K562 (cell line): ENCODE data around the gene SGK1. TPM values are rescaled to one million over a fixed set of nuclear protein-coding genes. Genes with fewer than 3 reads are reported as not detected.
A peak's percentile ranks its signal among the peaks of the same experiment; 100 is the strongest.

Experiments
- ATAC-seq: fragments of 200-7000 bp; cut with Tn5 transposase; 3 replicates; pipeline ENCODE4 v1.9.1; 2020; ENCODE audit warnings: moderate library complexity
- BruUV-seq: library from RNA; stranded (reverse); fragments of 400-500 nt; replicated peaks from 2 replicates; lab custom pipeline; 2021; lab: Mats Ljungman, UMichigan
- CTCF ChIA-PET: fragments of 300-600 bp; formaldehyde crosslinking; extraction: SDS; loops from one replicate; lab custom pipeline; 2021; ENCODE audit warnings: low intra/inter-chr PET ratio; lab: Yijun Ruan, JAX
- POLR2A ChIA-PET: fragments of 300-600, 350-650 bp; sonication (Branson Sonifier 250); formaldehyde crosslinking; extraction: SDS; loops from one replicate; lab custom pipeline; 2021; ENCODE audit warnings: antibody characterized with exemption, inconsistent platforms; lab: Yijun Ruan, JAX
- DNase-seq, 4 experiments: peaks; one replicate each; pipeline versions ENCODE4 v3.0.0 to v3.0.0-alpha.2; 2011 to 2018; ENCODE audit warnings: low spot score in 3 of 4, mixed read lengths in 3 of 4; ENCODE audit errors: extremely low read depth in 1 of 4
- FAIRE-seq: peaks from 2 replicates; lab custom pipeline; 2011; peaks lifted over from hg19 to GRCh38; lab: Jason Lieb, UNC
- H2AFZ ChIP-seq: 2 replicates; pipeline ENCODE4 v1.6.0; 2011; ENCODE audit warnings: low read depth, low read length, control low read depth, inconsistent platforms
- H3K27ac ChIP-seq: fragments of 200-600 bp; 3 replicates; pipeline ENCODE4 v1.8.0; 2011; ENCODE audit warnings: low read depth, mild to moderate bottlenecking, control low read depth, inconsistent platforms, low read length, moderate library complexity, mixed read lengths; ENCODE audit errors: extremely low read depth
- H3K27me3 ChIP-seq, 2 experiments: fragments of 300-600 bp in 1 of 2; 2 replicates in 1 of 2; 3 replicates in 1 of 2; pipeline versions ENCODE4 v1.6.0 to v1.8.0; 2011; ENCODE audit warnings: inconsistent platforms in 2 of 2, low read length in 2 of 2, mild to moderate bottlenecking in 1 of 2, mixed read lengths in 1 of 2, moderate library complexity in 1 of 2; ENCODE audit not compliant: control insufficient read depth in 2 of 2, insufficient read depth in 2 of 2
- H3K36me3 ChIP-seq: fragments of 300-600 bp; 3 replicates; pipeline ENCODE4 v1.8.0; 2011; ENCODE audit warnings: mild to moderate bottlenecking, low read length, inconsistent platforms; ENCODE audit not compliant: control insufficient read depth, insufficient read depth
- H3K4me1 ChIP-seq, 2 experiments: fragments of 200-600 bp in 1 of 2; replicated peaks in 1 of 2; 2 replicates in 1 of 2; 3 replicates in 1 of 2; pipeline versions ENCODE4 v1.5.1 to v1.8.0; 2011; ENCODE audit warnings: inconsistent platforms in 2 of 2, low read length in 2 of 2, mild to moderate bottlenecking in 1 of 2, mixed read lengths in 1 of 2, moderate library complexity in 1 of 2; ENCODE audit not compliant: control insufficient read depth in 2 of 2, insufficient read depth in 2 of 2
- H3K4me2 ChIP-seq: 2 replicates; pipeline ENCODE4 v1.6.1; 2011; ENCODE audit warnings: low read length, control low read depth, inconsistent platforms, mixed read lengths; ENCODE audit not compliant: insufficient read depth
- H3K4me3 ChIP-seq: fragments of 200-600 bp; sonication (generic), shearing (Covaris generic); 2 replicates; pipeline ENCODE4 v1.5.1; 2016; ENCODE audit warnings: control low read depth, inconsistent platforms
- H3K79me2 ChIP-seq: fragments of 200-600 bp; 3 replicates; pipeline ENCODE4 v1.8.0; 2011; ENCODE audit warnings: low read length, inconsistent platforms; ENCODE audit not compliant: control insufficient read depth, insufficient read depth
- H3K9ac ChIP-seq, 2 experiments: 2 replicates each; pipeline versions ENCODE4 v1.6.0 to v1.6.1; 2011; ENCODE audit warnings: low read depth in 2 of 2, low read length in 2 of 2, control low read depth in 1 of 2, inconsistent platforms in 1 of 2, mild to moderate bottlenecking in 1 of 2, mixed read lengths in 1 of 2; ENCODE audit not compliant: insufficient read depth in 1 of 2
- H3K9me1 ChIP-seq: one replicate; pipeline ENCODE4 v1.6.0; 2011; ENCODE audit warnings: inconsistent platforms, mild to moderate bottlenecking, low read length, moderate library complexity; ENCODE audit not compliant: control insufficient read depth, insufficient read depth
- H3K9me3 ChIP-seq: replicated peaks from 2 replicates; pipeline ENCODE4 v1.5.1; 2011; ENCODE audit warnings: low read depth, low read length, inconsistent platforms; ENCODE audit not compliant: control insufficient read depth, insufficient read depth
- H4K20me1 ChIP-seq: replicated peaks from 2 replicates; pipeline ENCODE4 v1.6.1; 2011; ENCODE audit warnings: low read length, inconsistent platforms, mixed read lengths; ENCODE audit not compliant: control insufficient read depth, insufficient read depth
- ESRRA ChIP-seq: fragments of 450-650 bp; IDR thresholded peaks from 2 replicates; pipeline ENCODE4 v1.6.1; 2014; ENCODE audit warnings: low read depth, mild to moderate bottlenecking, moderate library complexity, borderline replicate concordance
- ILK ChIP-seq: fragments of 450-650 bp; IDR thresholded peaks from 2 replicates; pipeline ENCODE4 v1.6.1; 2016; ENCODE audit warnings: missing genetic modification characterization, low read depth, mild to moderate bottlenecking, missing compliant biosample characterization, moderate library complexity, borderline replicate concordance
- MTA2 ChIP-seq: fragments of 450-650 bp; IDR thresholded peaks from 2 replicates; pipeline ENCODE4 v1.6.1; 2016; ENCODE audit warnings: low read depth
- RNF2 ChIP-seq: sonication (generic); IDR thresholded peaks from 2 replicates; pipeline ENCODE4 v1.6.1; 2016
- RREB1 ChIP-seq: fragments of 250-450 bp; sonication (Bioruptor Pico); IDR thresholded peaks from 2 replicates; pipeline ENCODE4 v1.4.0; 2020
- SFPQ ChIP-seq: fragments of 200-400 bp; formaldehyde crosslinking; IDR thresholded peaks from 2 replicates; pipeline ENCODE4 v1.6.1; 2017; ENCODE audit warnings: mild to moderate bottlenecking, low read depth, low read length, moderate library complexity
- SMARCA5 ChIP-seq: fragments of 450-650 bp; IDR thresholded peaks from 2 replicates; pipeline ENCODE4 v1.6.1; 2016
- TARDBP ChIP-seq: fragments of 450-650 bp; IDR thresholded peaks from 2 replicates; pipeline ENCODE4 v1.6.1; 2016
- TSC22D4 ChIP-seq: fragments of 450-650 bp; IDR thresholded peaks from 2 replicates; pipeline ENCODE4 v1.6.1; 2016; ENCODE audit warnings: missing genetic modification characterization, missing biosample characterization, control low read depth
- ZNF668 ChIP-seq: fragments of 250-450 bp; sonication (Bioruptor Pico); IDR thresholded peaks from 2 replicates; pipeline ENCODE4 v1.8.0; 2022; ENCODE audit warnings: mild to moderate bottlenecking, inconsistent platforms
- ZNF77 ChIP-seq: fragments of 250-450 bp; sonication (Bioruptor Pico); IDR thresholded peaks from 2 replicates; pipeline ENCODE4 v1.5.0; 2020
- WGBS: fragments of 100-300 bp; shearing (Covaris generic); methylation state at CpG from one replicate; pipeline ENCODE4 v1.1.6; 2016; ENCODE audit warnings: low coverage, mixed read lengths; ENCODE audit not compliant: insufficient coverage; ENCODE audit errors: missing lambda C conversion rate; 5-methylcytosine and 5-hydroxymethylcytosine counted together
- in situ Hi-C: fragments of 300-500 bp; cut with MboI; formaldehyde crosslinking; loops from 4 replicates; pipeline ENCODE4 v1.15.0; 2018; ENCODE audit warnings: inconsistent platforms, mixed read lengths
- intact Hi-C: fragments of 100-400 bp; cut with micrococcal nuclease; formaldehyde crosslinking; loops from 2 replicates; pipeline ENCODE4 v1.14.2; 2022
- polyA plus RNA-seq, 8 experiments: library from polyadenylated mRNA; depleted of rRNA in 4 of 8; stranded (reverse) in 5 of 8; unstranded in 3 of 8; fragments of >200 nt; fragmentation: Nextera tagmentation in 2 of 8; fragmentation: Illumina TruSeq in 1 of 8; extraction: Ambion mirVana in 2 of 8; extraction: Trizol in 1 of 8; gene quantifications; 2 replicates each; pipeline versions ENCODE4 v1.2.1 to v1.2.3, GENCODE V29; 2011 to 2014; ENCODE audit warnings: inconsistent platforms in 1 of 8, missing spikeins in 1 of 8
- total RNA-seq, 7 experiments: library from RNA; depleted of rRNA in 6 of 7; stranded (reverse); fragments of >200 nt in 6 of 7; fragmentation: Illumina TruSeq in 2 of 7; extraction: Trizol in 2 of 7; gene quantifications; 2 replicates each; pipeline versions ENCODE4 v1.2.1 to v1.2.3, GENCODE V29; 2011 to 2021; ENCODE audit warnings: low replicate concordance in 1 of 7
- TF ChIP-seq, protein P1 (sequence below), 2 experiments: fragments of 150-350 bp in 1 of 2; IDR thresholded peaks; 2 replicates each; pipeline ENCODE4 v1.6.1; 2012 to 2016; ENCODE audit warnings: low read depth in 2 of 2, low read length in 2 of 2, mild to moderate bottlenecking in 1 of 2, moderate library complexity in 1 of 2

SGK1 gene
- total and polyA plus RNA-seq, 9 of the 15 experiments (the other 6 are each of a cell fraction or from before 2014, with no cell fraction given): 3.5 to 7.2 (median 3.9) TPM

DNA sequence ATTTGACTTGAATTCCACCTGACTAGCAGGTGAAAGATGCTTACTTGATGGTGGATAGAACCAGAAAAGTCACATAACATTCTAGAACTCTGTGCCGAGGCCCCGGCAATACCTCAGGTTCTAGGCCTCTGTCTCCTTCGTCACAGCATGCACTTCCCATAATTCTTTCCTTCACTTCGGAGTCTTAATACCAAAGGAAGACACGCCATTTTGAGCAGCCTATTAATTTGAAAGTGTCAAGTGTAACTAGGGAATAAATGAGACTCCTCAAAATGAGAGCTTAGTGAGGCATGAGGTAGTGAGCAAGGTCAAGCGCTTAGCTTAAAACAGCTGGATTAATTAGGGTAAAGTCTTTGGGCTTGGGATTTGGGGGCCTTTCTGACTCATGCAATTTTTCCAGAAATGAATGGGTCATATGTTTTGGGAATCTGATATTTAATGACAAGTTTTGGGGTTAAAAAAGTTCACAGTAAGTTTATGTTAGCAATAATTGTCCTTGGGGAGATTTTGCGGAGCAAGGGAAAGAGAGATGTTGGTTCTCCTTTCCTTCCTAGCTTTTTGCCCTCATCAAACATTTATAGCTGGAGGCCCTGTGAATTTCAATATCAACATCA is 29.1 kb upstream of the SGK1 start:
- H3K4me3 ChIP-seq: no peak overlapping the region
- H3K36me3 ChIP-seq: no peaks in the 10 kb centered on the region
- no peak overlapping the region for H3K27ac ChIP-seq
- no peak overlapping the region for H3K9ac ChIP-seq
- no peaks in the 10 kb centered on the region for H3K9me1 ChIP-seq
- H4K20me1 ChIP-seq: no peaks in the 10 kb centered on the region
- 0 out of 2 replicates have a peak overlapping the region, but pooled peaks have one; percentile 50 for H2AFZ ChIP-seq
- H3K4me2 ChIP-seq: no peak overlapping the region
- H3K27me3 ChIP-seq: no peaks in the 10 kb centered on the region; a peak in 1 of 5 replicates
- POLR2A ChIA-PET: interaction anchor here (0.6 to 1.7 kb wide), 2 partner anchors 22 to 28 kb away, joined by 3 to 4 read pairs; no protein-coding TSS in a partner anchor
- H3K79me2 ChIP-seq: no peaks in the 10 kb centered on the region
- no peaks in the 10 kb centered on the region; a peak in 2 of 5 replicates for H3K4me1 ChIP-seq
- no TSS peak for BruUV-seq
- no peaks in the 10 kb centered on the region for H3K9me3 ChIP-seq
- 69% methylated on average over 7 of the region's 7 CpGs for WGBS
- no peak for ATAC-seq
- in situ Hi-C loops (no loop called here), intact Hi-C loops (no loop called here)
- no peak for DNase-seq
- CTCF ChIA-PET: no interaction called here
- no peak for FAIRE-seq
- TF ChIP-seq ZNF668 (CRISPR knock-in tag): no peak
- no peak for TF ChIP-seq TARDBP
- no peak for TF ChIP-seq SMARCA5
- TF ChIP-seq ESRRA: no peak
- TF ChIP-seq MTA2: no peak
- TF ChIP-seq, protein P1, sequence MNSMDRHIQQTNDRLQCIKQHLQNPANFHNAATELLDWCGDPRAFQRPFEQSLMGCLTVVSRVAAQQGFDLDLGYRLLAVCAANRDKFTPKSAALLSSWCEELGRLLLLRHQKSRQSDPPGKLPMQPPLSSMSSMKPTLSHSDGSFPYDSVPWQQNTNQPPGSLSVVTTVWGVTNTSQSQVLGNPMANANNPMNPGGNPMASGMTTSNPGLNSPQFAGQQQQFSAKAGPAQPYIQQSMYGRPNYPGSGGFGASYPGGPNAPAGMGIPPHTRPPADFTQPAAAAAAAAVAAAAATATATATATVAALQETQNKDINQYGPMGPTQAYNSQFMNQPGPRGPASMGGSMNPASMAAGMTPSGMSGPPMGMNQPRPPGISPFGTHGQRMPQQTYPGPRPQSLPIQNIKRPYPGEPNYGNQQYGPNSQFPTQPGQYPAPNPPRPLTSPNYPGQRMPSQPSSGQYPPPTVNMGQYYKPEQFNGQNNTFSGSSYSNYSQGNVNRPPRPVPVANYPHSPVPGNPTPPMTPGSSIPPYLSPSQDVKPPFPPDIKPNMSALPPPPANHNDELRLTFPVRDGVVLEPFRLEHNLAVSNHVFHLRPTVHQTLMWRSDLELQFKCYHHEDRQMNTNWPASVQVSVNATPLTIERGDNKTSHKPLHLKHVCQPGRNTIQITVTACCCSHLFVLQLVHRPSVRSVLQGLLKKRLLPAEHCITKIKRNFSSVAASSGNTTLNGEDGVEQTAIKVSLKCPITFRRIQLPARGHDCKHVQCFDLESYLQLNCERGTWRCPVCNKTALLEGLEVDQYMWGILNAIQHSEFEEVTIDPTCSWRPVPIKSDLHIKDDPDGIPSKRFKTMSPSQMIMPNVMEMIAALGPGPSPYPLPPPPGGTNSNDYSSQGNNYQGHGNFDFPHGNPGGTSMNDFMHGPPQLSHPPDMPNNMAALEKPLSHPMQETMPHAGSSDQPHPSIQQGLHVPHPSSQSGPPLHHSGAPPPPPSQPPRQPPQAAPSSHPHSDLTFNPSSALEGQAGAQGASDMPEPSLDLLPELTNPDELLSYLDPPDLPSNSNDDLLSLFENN (IDR thresholded peaks at IDR 0.05; ENCODE audit: low read depth in 2 of 2, low read length in 2 of 2): no peak
- TF ChIP-seq ILK (tag): no peak
- no peak for TF ChIP-seq RNF2
- no peak for TF ChIP-seq RREB1 (CRISPR knock-in tag)
- TF ChIP-seq SFPQ: no peak
- TF ChIP-seq TSC22D4 (tag): no peak
- no peak for TF ChIP-seq ZNF77 (CRISPR knock-in tag)
